ENCODE measurements around the gene SMURF1.
"Not testable (repeated sequence)": the region's sequence is repeated elsewhere in the genome, so short reads cannot be mapped to it uniquely, and the experiment has no call there.

DNA sequence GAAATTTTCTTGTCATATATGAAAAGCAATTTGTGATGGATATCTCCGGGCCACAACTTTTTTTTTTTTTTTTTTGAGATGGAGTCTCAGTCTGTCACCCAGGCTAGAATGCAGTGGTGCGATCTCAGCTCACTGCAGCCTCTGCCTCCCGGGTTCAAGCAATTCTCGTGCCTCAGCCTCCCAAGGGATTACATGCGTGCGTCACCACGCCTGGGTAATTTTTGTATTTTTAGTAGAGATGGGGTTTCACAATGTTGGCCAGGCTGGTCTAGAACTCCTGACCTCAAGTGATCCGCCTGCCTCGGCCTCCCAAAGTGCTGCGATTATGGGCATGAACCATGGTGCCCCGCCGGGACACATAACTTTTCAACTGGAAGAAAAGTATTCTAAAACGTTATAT is 40.1 kb downstream of the SMURF1 start:
- TF ChIP-seq, protein P1, sequence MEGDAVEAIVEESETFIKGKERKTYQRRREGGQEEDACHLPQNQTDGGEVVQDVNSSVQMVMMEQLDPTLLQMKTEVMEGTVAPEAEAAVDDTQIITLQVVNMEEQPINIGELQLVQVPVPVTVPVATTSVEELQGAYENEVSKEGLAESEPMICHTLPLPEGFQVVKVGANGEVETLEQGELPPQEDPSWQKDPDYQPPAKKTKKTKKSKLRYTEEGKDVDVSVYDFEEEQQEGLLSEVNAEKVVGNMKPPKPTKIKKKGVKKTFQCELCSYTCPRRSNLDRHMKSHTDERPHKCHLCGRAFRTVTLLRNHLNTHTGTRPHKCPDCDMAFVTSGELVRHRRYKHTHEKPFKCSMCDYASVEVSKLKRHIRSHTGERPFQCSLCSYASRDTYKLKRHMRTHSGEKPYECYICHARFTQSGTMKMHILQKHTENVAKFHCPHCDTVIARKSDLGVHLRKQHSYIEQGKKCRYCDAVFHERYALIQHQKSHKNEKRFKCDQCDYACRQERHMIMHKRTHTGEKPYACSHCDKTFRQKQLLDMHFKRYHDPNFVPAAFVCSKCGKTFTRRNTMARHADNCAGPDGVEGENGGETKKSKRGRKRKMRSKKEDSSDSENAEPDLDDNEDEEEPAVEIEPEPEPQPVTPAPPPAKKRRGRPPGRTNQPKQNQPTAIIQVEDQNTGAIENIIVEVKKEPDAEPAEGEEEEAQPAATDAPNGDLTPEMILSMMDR (conservative IDR thresholded peaks at IDR 0.05; ENCODE audit: low read depth, low read length): not testable (repeated sequence)
- not testable (repeated sequence) for TF ChIP-seq BHLHE40 (IDR thresholded peaks at IDR 0.05; ENCODE audit: low read depth, low read length); MXI1 (IDR thresholded peaks at IDR 0.05; ENCODE audit: borderline replicate concordance, low read depth, low read length); POLR2A (IDR thresholded peaks at IDR 0.05; ENCODE audit: low read depth, low read length); CEBPB (IDR thresholded peaks at IDR 0.05; ENCODE audit: low read depth, low read length)
